H1 (cell line): ENCODE results near the gene DOK3. TPM values are rescaled to one million over a fixed set of nuclear protein-coding genes. Genes with fewer than 3 reads are reported as not detected.

Experiments
- CTCF ChIA-PET: fragments of 300-600 bp; sonication (Branson Sonifier 250); formaldehyde crosslinking; loops from one replicate; lab custom pipeline; 2021; ENCODE audit not compliant: partially characterized antibody; lab: Charles Lee
- POLR2A ChIA-PET: fragments of 300-600 bp; sonication (Branson Sonifier 250); formaldehyde crosslinking; loops from one replicate; lab custom pipeline; 2021; ENCODE audit warnings: inconsistent platforms; ENCODE audit not compliant: partially characterized antibody; lab: Charles Lee
- DNase-seq, 2 experiments: peaks; one replicate each; pipeline versions ENCODE4 v3.0.0 to v3.0.0-alpha.2; 2010 to 2022; ENCODE audit warnings: low spot score in 2 of 2, low read depth in 1 of 2, mixed read lengths in 1 of 2
- FAIRE-seq: peaks from 2 replicates; lab custom pipeline; 2011; peaks lifted over from hg19 to GRCh38; lab: Jason Lieb, UNC
- H2AFZ ChIP-seq: 2 replicates; pipeline ENCODE4 v1.8.1; 2012; ENCODE audit warnings: low read length, inconsistent platforms
- H2AK5ac ChIP-seq: 2 replicates; pipeline ENCODE4 v1.6.1; 2013; ENCODE audit warnings: low read depth, low read length
- H2BK120ac ChIP-seq: replicated peaks from 2 replicates; pipeline ENCODE3; 2013; ENCODE audit warnings: low read depth, low read length, inconsistent platforms
- H2BK12ac ChIP-seq: 2 replicates; pipeline ENCODE4 v1.6.1; 2013; ENCODE audit warnings: low read depth, low read length
- H2BK15ac ChIP-seq: 2 replicates; pipeline ENCODE4 v1.6.1; 2013; ENCODE audit warnings: low read length
- H2BK20ac ChIP-seq: 2 replicates; pipeline ENCODE4 v1.6.1; 2013; ENCODE audit warnings: low read length
- H2BK5ac ChIP-seq: 2 replicates; pipeline ENCODE4 v1.6.1; 2013; ENCODE audit warnings: low read depth, low read length
- H3K14ac ChIP-seq: 2 replicates; pipeline ENCODE4 v1.6.1; 2013; ENCODE audit warnings: inconsistent platforms; ENCODE audit not compliant: insufficient read length
- H3K18ac ChIP-seq: 2 replicates; pipeline ENCODE4 v1.6.1; 2013; ENCODE audit warnings: low read length; ENCODE audit errors: extremely low read depth
- H3K23ac ChIP-seq: 2 replicates; pipeline ENCODE4 v1.6.1; 2013; ENCODE audit warnings: inconsistent platforms; ENCODE audit not compliant: insufficient read length
- H3K23me2 ChIP-seq: 2 replicates; pipeline ENCODE4 v1.6.1; 2013; ENCODE audit warnings: low read depth, low read length
- H3K27ac ChIP-seq: 2 replicates; pipeline ENCODE4 v1.6.1; 2011; ENCODE audit warnings: low read depth, low read length, inconsistent platforms
- H3K27me3 ChIP-seq, 4 experiments: replicated peaks in 1 of 4; 1 replicate in 1 of 4; 2 replicates in 3 of 4; pipeline versions ENCODE4 v1.6.1 to v1.8.1; 2011 to 2013; ENCODE audit warnings: low read length in 3 of 4, mild to moderate bottlenecking in 3 of 4, inconsistent platforms in 2 of 4, mixed read lengths in 2 of 4, moderate library complexity in 1 of 4; ENCODE audit not compliant: control insufficient read depth in 3 of 4, insufficient read depth in 3 of 4; ENCODE audit errors: extremely low read depth in 1 of 4
- H3K36me3 ChIP-seq, 4 experiments: 2 replicates each; pipeline versions ENCODE4 v1.6.1 to v1.8.1; 2011 to 2013; ENCODE audit warnings: mild to moderate bottlenecking in 4 of 4, low read length in 3 of 4, moderate library complexity in 2 of 4, control low read depth in 1 of 4, inconsistent platforms in 1 of 4; ENCODE audit not compliant: insufficient read depth in 4 of 4, control insufficient read depth in 2 of 4
- H3K4ac ChIP-seq: replicated peaks from 2 replicates; pipeline ENCODE3; 2013; ENCODE audit warnings: low read length, low read depth, mixed read lengths, inconsistent platforms; ENCODE audit not compliant: insufficient read length
- H3K4me1 ChIP-seq, 4 experiments: replicated peaks in 1 of 4; 1 replicate in 1 of 4; 2 replicates in 3 of 4; pipeline versions ENCODE4 v1.6.1 to v1.8.1; 2011 to 2013; ENCODE audit warnings: low read length in 3 of 4, inconsistent platforms in 2 of 4, mixed read lengths in 1 of 4; ENCODE audit not compliant: insufficient read depth in 4 of 4, control insufficient read depth in 3 of 4
- H3K4me2 ChIP-seq, 2 experiments: 2 replicates each; pipeline versions ENCODE4 v1.6.1 to v1.8.1; 2011 to 2013; ENCODE audit warnings: low read depth in 2 of 2, low read length in 2 of 2, control low read depth in 1 of 2, inconsistent platforms in 1 of 2, mild to moderate bottlenecking in 1 of 2; ENCODE audit not compliant: insufficient read depth in 1 of 2
- H3K4me3 ChIP-seq, 4 experiments: fragments of 200-600, 300-600 bp in 1 of 4; sonication (generic), shearing (Covaris generic), sonication (Bioruptor Twin) in 1 of 4; 2 replicates each; pipeline versions ENCODE4 v1.5.1 to v1.8.1; 2011 to 2016; ENCODE audit warnings: low read length in 4 of 4, low read depth in 3 of 4, control low read depth in 2 of 4, inconsistent platforms in 2 of 4, mild to moderate bottlenecking in 2 of 4, mixed read lengths in 1 of 4, moderate library complexity in 1 of 4; ENCODE audit not compliant: insufficient read depth in 2 of 4; ENCODE audit errors: extremely low read depth in 1 of 4
- H3K56ac ChIP-seq: replicated peaks from 2 replicates; pipeline ENCODE3; 2013; ENCODE audit warnings: low read depth, mild to moderate bottlenecking, mixed read lengths, low read length, inconsistent platforms; ENCODE audit not compliant: insufficient read length
- H3K79me1 ChIP-seq: 2 replicates; pipeline ENCODE4 v1.6.1; 2013; ENCODE audit warnings: low read depth, low read length, control low read depth
- H3K79me2 ChIP-seq, 2 experiments: 2 replicates each; pipeline versions ENCODE4 v1.6.1 to v1.8.1; 2012 to 2013; ENCODE audit warnings: low read length in 2 of 2, mild to moderate bottlenecking in 2 of 2, inconsistent platforms in 1 of 2; ENCODE audit not compliant: insufficient read depth in 2 of 2, control insufficient read depth in 1 of 2
- H3K9ac ChIP-seq, 4 experiments: replicated peaks in 1 of 4; 1 replicate in 1 of 4; 2 replicates in 3 of 4; pipeline versions ENCODE4 v1.6.1 to v1.8.1; 2011 to 2013; ENCODE audit warnings: low read depth in 3 of 4, low read length in 3 of 4, control low read depth in 2 of 4, mild to moderate bottlenecking in 2 of 4, moderate library complexity in 2 of 4, inconsistent platforms in 1 of 4; ENCODE audit errors: extremely low read depth in 1 of 4
- H3K9me3 ChIP-seq, 2 experiments: 2 replicates each; pipeline versions ENCODE4 v1.6.1 to v1.8.1; 2012 to 2013; ENCODE audit warnings: mild to moderate bottlenecking in 2 of 2, moderate library complexity in 2 of 2, control low read depth in 1 of 2, inconsistent platforms in 1 of 2, low read depth in 1 of 2, low read length in 1 of 2, mixed read lengths in 1 of 2; ENCODE audit not compliant: insufficient read depth in 2 of 2
- H4K20me1 ChIP-seq, 2 experiments: replicated peaks in 1 of 2; 2 replicates each; pipeline versions ENCODE3 to v1.8.1; 2011 to 2013; ENCODE audit warnings: inconsistent platforms in 2 of 2, low read length in 2 of 2, mild to moderate bottlenecking in 1 of 2; ENCODE audit not compliant: insufficient read depth in 2 of 2, control insufficient read depth in 1 of 2
- H4K5ac ChIP-seq: 2 replicates; pipeline ENCODE4 v1.6.1; 2013; ENCODE audit warnings: low read length, low read depth, mixed read lengths, inconsistent platforms; ENCODE audit not compliant: insufficient read length
- H4K8ac ChIP-seq: 2 replicates; pipeline ENCODE4 v1.8.0; 2013; ENCODE audit warnings: mild to moderate bottlenecking, moderate library complexity, low read length, inconsistent platforms; ENCODE audit not compliant: insufficient read depth; ENCODE audit errors: extremely low read depth
- H4K91ac ChIP-seq: replicated peaks from 2 replicates; pipeline ENCODE3; 2013; ENCODE audit warnings: low read length, mixed read lengths, inconsistent platforms; ENCODE audit not compliant: insufficient read length
- BACH1 ChIP-seq: IDR thresholded peaks from 2 replicates; pipeline ENCODE4 v1.6.1; 2012; ENCODE audit warnings: low read length, improper control_type of control experiment
- GABPA ChIP-seq: IDR thresholded peaks from 2 replicates; pipeline ENCODE4 v1.6.1; 2011; ENCODE audit warnings: mild to moderate bottlenecking, low read length, moderate library complexity, borderline replicate concordance; ENCODE audit not compliant: insufficient read depth
- POLR2AphosphoS5 ChIP-seq: IDR thresholded peaks from 2 replicates; pipeline ENCODE4 v1.6.1; 2011; ENCODE audit warnings: low read depth, low read length
- WGBS, 2 experiments: shearing (Covaris generic) in 1 of 2; methylation state at CpG; one replicate each; pipeline versions ENCODE4 v1.1.6 to v1.1.7; 2013 to 2015; ENCODE audit warnings: low lambda C conversion rate in 2 of 2, mixed read lengths in 2 of 2, inconsistent platforms in 1 of 2, low coverage in 1 of 2, missing lambda C conversion rate in 1 of 2; ENCODE audit not compliant: insufficient replicate concordance in 2 of 2, insufficient coverage in 1 of 2, insufficient read length in 1 of 2; ENCODE audit errors: extremely low coverage in 1 of 2, missing lambda C conversion rate in 1 of 2; 5-methylcytosine and 5-hydroxymethylcytosine counted together
- polyA plus RNA-seq, 7 experiments: library from polyadenylated mRNA; depleted of rRNA in 3 of 7; stranded (reverse) in 5 of 7; unstranded in 2 of 7; fragments of >200 nt in 5 of 7; fragments of 200-250 nt in 2 of 7; gene quantifications; 1 replicate in 5 of 7; 2 replicates in 1 of 7; 4 replicates in 1 of 7; pipeline versions ENCODE4 v1.2.1 to v1.2.3, GENCODE V29; 2011 to 2013; ENCODE audit warnings: missing spikeins in 2 of 7, mixed read lengths in 2 of 7
- total RNA-seq: library from RNA; stranded (reverse); fragmentation: NEBNext Ultra II Directional; extraction: Animal tissue kit (Norgen Biotek cat#: 25700); gene quantifications from 2 replicates; pipeline ENCODE4 v1.2.1, GENCODE V29; 2021
- TF ChIP-seq, protein P1 (sequence below), 3 experiments: IDR thresholded peaks; 1 replicate in 2 of 3; 2 replicates in 1 of 3; pipeline versions ENCODE4 v1.5.1 to v1.6.1; 2011; ENCODE audit warnings: low read length in 3 of 3, mild to moderate bottlenecking in 3 of 3, inconsistent platforms in 2 of 3, low read depth in 1 of 3, moderate library complexity in 1 of 3; ENCODE audit not compliant: insufficient read depth in 1 of 3; ENCODE audit errors: control extremely low read depth in 1 of 3

DOK3 gene
- total and polyA plus RNA-seq, 2 of the 8 experiments (the other 6 are each of a cell fraction or from before 2014, with no cell fraction given), result 4.2 to 6.4 TPM

DNA sequence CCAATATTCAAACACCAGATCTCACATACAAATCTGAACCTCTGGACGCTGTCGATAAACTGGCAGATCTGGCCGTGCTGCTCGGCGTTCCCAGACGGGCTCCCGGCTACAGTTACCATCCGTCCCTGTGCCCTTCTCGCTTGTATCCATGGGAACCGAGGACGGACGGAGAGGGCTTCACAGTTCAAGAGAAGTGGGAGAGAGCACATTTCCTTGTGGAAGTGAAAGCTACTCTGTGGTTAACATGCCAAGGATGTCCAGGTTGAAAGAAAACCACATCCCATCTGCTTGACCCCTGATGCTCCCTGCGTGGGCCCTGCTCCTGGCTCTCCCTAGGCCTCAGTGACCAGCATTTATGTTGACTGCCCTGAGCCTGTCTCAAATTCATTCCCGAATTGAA lies 29.9 kb downstream of the DOK3 start:
- ChIA-PET POLR2A (interaction anchor here (0.6 to 67.5 kb wide), 3 partner anchors 0 to 361 kb away, joined by 3 to 3349 read pairs (median 3349); partner anchors contain the start of genes DBN1, DOK3, PDLIM7 and PRR7), CTCF (interaction anchor here (0.6 to 10.4 kb wide), 6 partner anchors 12 to 109 kb away, joined by 3 to 162 read pairs (median 8); partner anchors contain the start of gene PDLIM7)
- Histone ChIP-seq H3K27me3 (no peaks in the 10 kb centered on the region), H2AK5ac (no peak overlapping the region), H3K9ac (no peak overlapping the region), H3K4me3 (no peak overlapping the region), H2BK12ac (no peak overlapping the region), H3K79me1 (no peaks in the 10 kb centered on the region), H3K56ac (no peak overlapping the region), H2BK15ac (no peak overlapping the region), H3K4me1 (peaks cover 0 to 10% (median 6%) of the 10 kb centered on the region in 4 experiments; a peak in 6 of 7 replicates), H4K8ac (peak overlapping the region; percentile 71; the same call in 1 of the 2 replicates), H2BK120ac (no peak overlapping the region), H3K4ac (no peak overlapping the region), H2BK20ac (no peak overlapping the region), H3K4me2 (no peak overlapping the region), H4K91ac (no peak overlapping the region), H3K36me3 (peaks cover 4 to 12% (median 7%) of the 10 kb centered on the region in 4 experiments; a peak in 5 of 8 replicates), H2BK5ac (no peak overlapping the region), H4K5ac (no peak overlapping the region), H4K20me1 (peaks cover 0 to 11% of the 10 kb centered on the region in 2 experiments), H3K9me3 (no peaks in the 10 kb centered on the region), H3K23ac (no peak overlapping the region), H3K14ac (no peak overlapping the region), H3K23me2 (no peaks in the 10 kb centered on the region), H3K79me2 (no peaks in the 10 kb centered on the region), H2AFZ (no peak overlapping the region), H3K27ac (no peak overlapping the region), H3K18ac (no peak overlapping the region)
- DNase-seq (no peak), FAIRE-seq (no peak)
- TF ChIP-seq, protein P1, sequence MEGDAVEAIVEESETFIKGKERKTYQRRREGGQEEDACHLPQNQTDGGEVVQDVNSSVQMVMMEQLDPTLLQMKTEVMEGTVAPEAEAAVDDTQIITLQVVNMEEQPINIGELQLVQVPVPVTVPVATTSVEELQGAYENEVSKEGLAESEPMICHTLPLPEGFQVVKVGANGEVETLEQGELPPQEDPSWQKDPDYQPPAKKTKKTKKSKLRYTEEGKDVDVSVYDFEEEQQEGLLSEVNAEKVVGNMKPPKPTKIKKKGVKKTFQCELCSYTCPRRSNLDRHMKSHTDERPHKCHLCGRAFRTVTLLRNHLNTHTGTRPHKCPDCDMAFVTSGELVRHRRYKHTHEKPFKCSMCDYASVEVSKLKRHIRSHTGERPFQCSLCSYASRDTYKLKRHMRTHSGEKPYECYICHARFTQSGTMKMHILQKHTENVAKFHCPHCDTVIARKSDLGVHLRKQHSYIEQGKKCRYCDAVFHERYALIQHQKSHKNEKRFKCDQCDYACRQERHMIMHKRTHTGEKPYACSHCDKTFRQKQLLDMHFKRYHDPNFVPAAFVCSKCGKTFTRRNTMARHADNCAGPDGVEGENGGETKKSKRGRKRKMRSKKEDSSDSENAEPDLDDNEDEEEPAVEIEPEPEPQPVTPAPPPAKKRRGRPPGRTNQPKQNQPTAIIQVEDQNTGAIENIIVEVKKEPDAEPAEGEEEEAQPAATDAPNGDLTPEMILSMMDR (IDR thresholded peaks at IDR 0.05; ENCODE audit: control extremely low read depth in 1 of 3, insufficient read depth in 1 of 3, low read depth in 1 of 3, low read length in 3 of 3), result no peak
- TF ChIP-seq BACH1 (no peak), POLR2AphosphoS5 (peak; percentile 55; the same call in 1 of the 2 replicates), GABPA (no peak)
- WGBS, 2 experiments, result 91% methylated on average over 14 of the region's 14 CpGs; no CpG with 5 or more reads in 1 of the 2 experiments
